Stimulated activated memory B cell treated with anti-CD40 and anti-IgM and Interleukin-4, amounts not matched to agents 10 μg/mL and 1 μg/mL and 100 μg/mL, for 72 hours (primary cell): ENCODE results near the gene MYO7B.

Source experiments
- ATAC-seq: fragments of 150-1000 bp; cut with Tn5 transposase; 2 replicates; pipeline ENCODE4 v1.10.0; 2021
- H3K27ac Mint-ChIP-seq: one replicate; pipeline ENCODE4 v1.8.0; 2022; ENCODE audit warnings: mild to moderate bottlenecking, mixed read lengths
- H3K27me3 Mint-ChIP-seq: one replicate; pipeline ENCODE4 v1.8.0; 2022; ENCODE audit warnings: mixed read lengths
- H3K36me3 Mint-ChIP-seq: one replicate; pipeline ENCODE4 v1.8.0; 2022; ENCODE audit warnings: mixed read lengths
- H3K4me1 Mint-ChIP-seq: one replicate; pipeline ENCODE4 v1.8.0; 2022; ENCODE audit warnings: mixed read lengths
- H3K4me3 Mint-ChIP-seq: one replicate; pipeline ENCODE4 v1.8.0; 2022; ENCODE audit warnings: mild to moderate bottlenecking, moderate library complexity, mixed read lengths
- H3K9me3 Mint-ChIP-seq: one replicate; pipeline ENCODE4 v1.8.0; 2022; ENCODE audit warnings: mixed read lengths

MYO7B gene

GRCh38 chr2:127631541-127631996 is 96.1 kb downstream of the MYO7B start:
- H3K4me3 Mint-ChIP-seq: no peak overlapping the region
- no peaks in the 10 kb centered on the region for H3K9me3 Mint-ChIP-seq
- no peaks in the 10 kb centered on the region for H3K27me3 Mint-ChIP-seq
- H3K36me3 Mint-ChIP-seq: no peaks in the 10 kb centered on the region
- H3K4me1 Mint-ChIP-seq: peaks cover 78% of the 10 kb centered on the region
- H3K27ac Mint-ChIP-seq: peak overlapping the region; percentile 97
- no peak for ATAC-seq

- no peak overlapping the region for H3K4me3 Mint-ChIP-seq
Observed at GRCh38 chr2:127631997-127632581, 96.6 kb downstream of the MYO7B start.

GRCh38 chr2:127632592-127633489 is 97.4 kb downstream of the MYO7B start:
- Mint-ChIP-seq H3K9me3 (no peaks in the 10 kb centered on the region), H3K27ac (peak overlapping the region; percentile 97), H3K4me1 (peaks cover 84% of the 10 kb centered on the region), H3K27me3 (no peaks in the 10 kb centered on the region), H3K36me3 (no peaks in the 10 kb centered on the region), H3K4me3 (peak overlapping the region; percentile 41)
- peak; percentile 80 for ATAC-seq

More at GRCh38 chr2:127631997-127632581, 96.6 kb downstream of the MYO7B start:
- no peak for ATAC-seq
- Mint-ChIP-seq H3K27ac (peak overlapping the region; percentile 97), H3K9me3 (no peaks in the 10 kb centered on the region), H3K4me1 (peaks cover 78% of the 10 kb centered on the region), H3K27me3 (no peaks in the 10 kb centered on the region), H3K36me3 (no peaks in the 10 kb centered on the region)

- Mint-ChIP-seq H3K27ac (peak overlapping the region; percentile 97), H3K9me3 (no peaks in the 10 kb centered on the region), H3K4me1 (peaks cover 92% of the 10 kb centered on the region), H3K36me3 (no peaks in the 10 kb centered on the region), H3K27me3 (no peaks in the 10 kb centered on the region), H3K4me3 (peak overlapping the region; percentile 47)
- no peak for ATAC-seq
Observed at GRCh38 chr2:127633556-127634065, 98.1 kb downstream of the MYO7B start.

- Mint-ChIP-seq H3K36me3 (no peaks in the 10 kb centered on the region), H3K27me3 (no peaks in the 10 kb centered on the region), H3K27ac (peak overlapping the region; percentile 97), H3K4me3 (peak overlapping the region; percentile 47), H3K4me1 (peaks cover 97% of the 10 kb centered on the region), H3K9me3 (no peaks in the 10 kb centered on the region)
- ATAC-seq: no peak
Observed at GRCh38 chr2:127634066-127634617, 98.7 kb downstream of the MYO7B start.

GRCh38 chr2:127634626-127635379 is 99.3 kb downstream of the MYO7B start:
- no peaks in the 10 kb centered on the region for H3K9me3 Mint-ChIP-seq
- no peaks in the 10 kb centered on the region for H3K27me3 Mint-ChIP-seq
- H3K4me3 Mint-ChIP-seq: peak overlapping the region; percentile 14
- no peak for ATAC-seq
- H3K4me1 Mint-ChIP-seq: peaks cover 99% of the 10 kb centered on the region
- no peaks in the 10 kb centered on the region for H3K36me3 Mint-ChIP-seq
- peak overlapping the region; percentile 97 for H3K27ac Mint-ChIP-seq

GRCh38 chr2:127635380-127636237 is 100.1 kb downstream of the MYO7B start:
- H3K9me3 Mint-ChIP-seq: no peaks in the 10 kb centered on the region
- no peaks in the 10 kb centered on the region for H3K27me3 Mint-ChIP-seq
- peaks cover 99% of the 10 kb centered on the region for H3K4me1 Mint-ChIP-seq
- H3K4me3 Mint-ChIP-seq: peak overlapping the region; percentile 14
- ATAC-seq: no peak
- peak overlapping the region; percentile 97 for H3K27ac Mint-ChIP-seq
- H3K36me3 Mint-ChIP-seq: no peaks in the 10 kb centered on the region

GRCh38 chr2:127636248-127637235 is 101.1 kb downstream of the MYO7B start:
- H3K4me3 Mint-ChIP-seq: no peak overlapping the region
- H3K36me3 Mint-ChIP-seq: no peaks in the 10 kb centered on the region
- no peaks in the 10 kb centered on the region for H3K9me3 Mint-ChIP-seq
- H3K27ac Mint-ChIP-seq: peak overlapping the region; percentile 97
- H3K27me3 Mint-ChIP-seq: no peaks in the 10 kb centered on the region
- ATAC-seq: no peak
- peaks cover 97% of the 10 kb centered on the region for H3K4me1 Mint-ChIP-seq

GRCh38 chr2:127637236-127637630 is 101.8 kb downstream of the MYO7B start:
- peaks cover 93% of the 10 kb centered on the region for H3K4me1 Mint-ChIP-seq
- H3K4me3 Mint-ChIP-seq: no peak overlapping the region
- peak overlapping the region; percentile 97 for H3K27ac Mint-ChIP-seq
- no peaks in the 10 kb centered on the region for H3K9me3 Mint-ChIP-seq
- H3K27me3 Mint-ChIP-seq: no peaks in the 10 kb centered on the region
- no peaks in the 10 kb centered on the region for H3K36me3 Mint-ChIP-seq
- no peak for ATAC-seq

GRCh38 chr2:127637725-127638252 is 102.3 kb downstream of the MYO7B start:
- H3K4me1 Mint-ChIP-seq: peaks cover 88% of the 10 kb centered on the region

GRCh38 chr2:127638361-127639110 is 103.1 kb downstream of the MYO7B start:
- H3K27ac Mint-ChIP-seq: peak overlapping the region; percentile 97
- H3K4me1 Mint-ChIP-seq: peaks cover 80% of the 10 kb centered on the region
- no peaks in the 10 kb centered on the region for H3K9me3 Mint-ChIP-seq
- no peaks in the 10 kb centered on the region for H3K27me3 Mint-ChIP-seq
- ATAC-seq: no peak
- no peak overlapping the region for H3K4me3 Mint-ChIP-seq
- H3K36me3 Mint-ChIP-seq: no peaks in the 10 kb centered on the region

More at GRCh38 chr2:127637725-127638252, 102.3 kb downstream of the MYO7B start:
- ATAC-seq: peak; percentile 1
- H3K27me3 Mint-ChIP-seq: no peaks in the 10 kb centered on the region
- H3K9me3 Mint-ChIP-seq: no peaks in the 10 kb centered on the region
- H3K27ac Mint-ChIP-seq: peak overlapping the region; percentile 97
- no peak overlapping the region for H3K4me3 Mint-ChIP-seq
- H3K36me3 Mint-ChIP-seq: no peaks in the 10 kb centered on the region

- H3K9me3 Mint-ChIP-seq: no peaks in the 10 kb centered on the region
- H3K27me3 Mint-ChIP-seq: no peaks in the 10 kb centered on the region
- H3K4me1 Mint-ChIP-seq: peaks cover 79% of the 10 kb centered on the region
- no peak for ATAC-seq
- H3K27ac Mint-ChIP-seq: peak overlapping the region; percentile 97
- H3K36me3 Mint-ChIP-seq: no peaks in the 10 kb centered on the region
- H3K4me3 Mint-ChIP-seq: no peak overlapping the region
Observed at GRCh38 chr2:127639111-127639474, 103.6 kb downstream of the MYO7B start.
